Measurements from ENCODE around the gene ATG2A. TPM values are rescaled to one million over a fixed set of nuclear protein-coding genes. Genes with fewer than 3 reads are reported as not detected.

The ATG2A gene
- total RNA-seq, 3 donors from 2014 or later: 35.4 to 39.8 (median 36.6) TPM

DNA sequence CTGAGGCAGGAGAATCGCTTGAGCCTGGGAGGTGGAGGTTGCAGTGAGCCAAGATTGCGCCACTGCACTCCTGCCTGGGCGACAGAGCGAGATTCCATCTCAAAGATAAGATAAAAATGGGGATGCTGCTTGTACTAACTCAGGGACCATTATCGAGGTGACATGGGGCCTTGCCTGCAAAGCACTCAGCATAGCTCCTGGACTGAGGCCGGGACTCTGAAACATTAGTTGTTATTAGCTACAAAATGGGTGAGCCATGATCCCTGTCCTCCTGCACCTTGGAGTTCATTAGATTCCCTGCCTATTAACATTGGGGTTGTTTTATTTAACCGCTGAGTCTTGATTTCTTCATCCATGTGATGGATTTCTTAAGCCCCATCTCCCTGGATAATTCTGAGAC is 12.6 kb upstream of the ATG2A start:
- intact Hi-C loops (cut with DNase I, micrococcal nuclease): no loop called here
- ATAC-seq (no peak), DNase-seq (no peak)
- H3K9me3 ChIP-seq: no peaks in the 10 kb centered on the region
- no peak overlapping the region for H3K4me3 ChIP-seq
- H3K4me1 ChIP-seq (ENCODE audit: low read depth): peaks cover 9% of the 10 kb centered on the region
- peaks cover 9% of the 10 kb centered on the region for H3K36me3 ChIP-seq (ENCODE audit: low read depth)
- TF ChIP-seq CTCF (IDR thresholded peaks at IDR 0.05): no peak

- Histone ChIP-seq H3K9me3 (no peaks in the 10 kb centered on the region), H3K36me3 (ENCODE audit: low read depth) (peaks cover 9% of the 10 kb centered on the region), H3K4me3 (no peak overlapping the region), H3K4me1 (ENCODE audit: low read depth) (peaks cover 9% of the 10 kb centered on the region)
- DNase-seq: no peak
- intact Hi-C loops (cut with DNase I, micrococcal nuclease): no loop called here
- ATAC-seq: no peak
- no peak for TF ChIP-seq CTCF (IDR thresholded peaks at IDR 0.05)
Measured at GRCh38 chr11:64928957-64929356, 11.9 kb upstream of the ATG2A start.

GRCh38 chr11:64926689-64927088 is 9.7 kb upstream of the ATG2A start:
- intact Hi-C loops (cut with DNase I, micrococcal nuclease): no loop called here
- H3K4me3 ChIP-seq: no peak overlapping the region
- H3K9me3 ChIP-seq: no peaks in the 10 kb centered on the region
- no peak for TF ChIP-seq CTCF (IDR thresholded peaks at IDR 0.05)
- H3K36me3 ChIP-seq (ENCODE audit: low read depth): peaks cover 9% of the 10 kb centered on the region
- peaks cover 9% of the 10 kb centered on the region for H3K4me1 ChIP-seq (ENCODE audit: low read depth)
- DNase-seq (no peak), ATAC-seq (no peak)

DNA sequence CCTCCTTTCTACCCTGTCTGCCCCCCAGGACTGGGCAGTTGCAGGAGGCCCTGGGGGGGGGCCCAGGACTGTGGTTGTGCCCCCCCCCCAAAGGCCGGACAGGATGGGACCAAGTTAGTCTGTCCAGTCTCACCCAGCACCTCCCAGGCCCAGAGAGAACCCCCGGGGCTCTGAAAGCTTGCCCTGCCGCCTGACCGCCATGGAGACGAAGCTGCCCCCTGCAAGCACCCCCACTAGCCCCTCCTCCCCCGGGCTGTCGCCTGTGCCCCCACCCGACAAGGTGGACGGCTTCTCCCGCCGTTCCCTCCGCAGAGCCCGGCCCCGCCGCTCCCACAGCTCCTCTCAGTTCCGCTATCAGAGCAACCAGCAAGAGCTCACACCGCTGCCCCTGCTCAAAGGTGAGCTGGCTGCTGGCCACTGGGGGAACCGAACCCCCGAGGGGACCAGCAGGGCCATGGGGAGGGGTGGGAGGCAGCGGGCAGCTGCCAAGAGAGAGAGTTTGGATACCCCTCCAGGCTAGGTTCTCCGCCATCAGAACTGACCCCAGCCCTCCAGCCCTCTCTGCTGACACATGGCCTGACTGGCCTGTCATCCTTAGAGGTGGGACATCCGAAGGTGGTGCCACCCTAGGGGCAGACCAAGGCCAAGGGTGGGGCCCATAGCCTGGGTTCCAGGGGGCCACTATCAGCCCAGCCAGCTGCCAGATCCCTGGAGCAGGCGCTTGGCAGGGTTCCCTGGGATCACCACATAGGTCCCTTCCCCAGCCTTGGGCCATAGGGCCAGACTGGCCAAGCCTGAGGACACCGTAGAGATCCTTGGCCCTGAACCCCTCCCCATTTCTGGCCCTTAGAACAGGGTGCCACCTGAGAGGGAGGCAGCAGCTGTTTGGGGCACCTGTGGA is 8.8 kb upstream of the ATG2A start:
- intact Hi-C loops (cut with DNase I, micrococcal nuclease): no loop called here
- TF ChIP-seq CTCF (IDR thresholded peaks at IDR 0.05): no peak
- no peak for ATAC-seq
- Histone ChIP-seq H3K4me1 (ENCODE audit: low read depth) (peaks cover 9% of the 10 kb centered on the region), H3K36me3 (ENCODE audit: low read depth) (peaks cover under 1% of the 10 kb centered on the region), H3K9me3 (no peaks in the 10 kb centered on the region), H3K4me3 (no peak overlapping the region)
- no peak for DNase-seq

DNA sequence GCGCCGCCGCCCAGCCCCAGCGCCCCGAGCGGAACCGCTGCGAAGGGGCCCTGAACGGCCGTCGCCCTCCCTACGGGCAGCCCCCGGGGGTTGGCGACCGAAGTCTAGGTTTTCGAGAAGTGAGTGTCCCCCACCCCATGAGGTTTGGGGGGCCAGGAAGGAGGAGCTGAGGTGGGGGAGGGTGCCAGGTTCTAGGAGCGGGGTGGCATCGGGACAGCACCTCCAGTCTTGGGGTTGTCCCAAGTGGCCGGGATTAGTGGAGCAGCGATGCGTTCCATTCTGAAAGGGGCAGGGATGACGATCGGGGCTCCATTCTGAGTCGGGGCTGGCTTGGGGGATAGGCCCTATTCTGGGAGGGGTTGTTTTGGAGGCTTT is 7.9 kb upstream of the ATG2A start:
- peak; percentile 14 for ATAC-seq
- no peak for TF ChIP-seq CTCF (IDR thresholded peaks at IDR 0.05)
- Histone ChIP-seq H3K4me1 (ENCODE audit: low read depth) (peaks cover 9% of the 10 kb centered on the region), H3K36me3 (ENCODE audit: low read depth) (no peaks in the 10 kb centered on the region), H3K4me3 (peak overlapping the region; percentile 96), H3K9me3 (no peaks in the 10 kb centered on the region)
- DNase-seq: peak in 1 of 3 donors; percentile 38
- intact Hi-C loops (cut with DNase I, micrococcal nuclease): no loop called here
